Thyroid gland (tissue), 4 donors: Measurements from ENCODE around the gene MAP3K5.

Experiments used
- CTCF ChIP-seq, 6 experiments: fragments of 200-600 bp in 3 of 6; fragments of 450-650 bp in 3 of 6; sonication (generic) in 3 of 6; IDR thresholded peaks; one replicate each; pipeline ENCODE4 v1.5.1; 2016 to 2019; ENCODE audit warnings: antibody characterized with exemption in 6 of 6, mild to moderate bottlenecking in 2 of 6, inconsistent platforms in 1 of 6, moderate library complexity in 1 of 6
- POLR2A ChIP-seq, 2 donors: fragments of 450-650 bp; IDR thresholded peaks; one replicate each; pipeline ENCODE4 v1.6.1; 2017; ENCODE audit warnings: antibody characterized with exemption in 2 of 2, mild to moderate bottlenecking in 2 of 2, moderate library complexity in 1 of 2

- no peak for TF ChIP-seq POLR2A (IDR thresholded peaks at IDR 0.05)
- TF ChIP-seq CTCF (IDR thresholded peaks at IDR 0.05), result no peak
Measured at GRCh38 chr6:136659991-136660499, 132.2 kb downstream of the MAP3K5 start.
